GM13977 (cell line): Measurements from ENCODE around the gene SLC43A2.

Source experiments
- DNase-seq: peaks from one replicate; pipeline ENCODE4 v3.0.0; 2012; ENCODE audit warnings: low spot score
- CTCF ChIP-seq: IDR thresholded peaks from 2 replicates; pipeline ENCODE4 v1.5.1; 2012; ENCODE audit warnings: mild to moderate bottlenecking, control low read depth; ENCODE audit not compliant: insufficient read depth; ENCODE audit errors: extremely low read depth, missing control alignments
- in situ Hi-C: fragments of 300-500 bp; cut with MboI; formaldehyde crosslinking; loops from one replicate; pipeline ENCODE4 v1.12.0; 2022; ENCODE audit warnings: low sequenced_read_pairs, low pct_unique_long_range_greater_than_20kb, mixed read lengths, inconsistent platforms; ENCODE audit not compliant: unreplicated experiment

SLC43A2 gene

GRCh38 chr17:1590029-1590746 is 38.4 kb downstream of the SLC43A2 start:
- TF ChIP-seq CTCF = no peak
- peak; percentile 60 for DNase-seq
- in situ Hi-C loops = no loop called here

GRCh38 chr17:1588821-1589585 is 39.6 kb downstream of the SLC43A2 start:
- no peak for TF ChIP-seq CTCF
- in situ Hi-C loops = no loop called here
- no peak for DNase-seq

GRCh38 chr17:1584167-1584566 is 44.5 kb downstream of the SLC43A2 start:
- DNase-seq = no peak
- TF ChIP-seq CTCF = no peak
- in situ Hi-C loops = no loop called here

GRCh38 chr17:1583556-1583955 is 45.1 kb downstream of the SLC43A2 start:
- DNase-seq = no peak
- TF ChIP-seq CTCF = no peak
- in situ Hi-C loops = no loop called here

- in situ Hi-C loops = no loop called here
- no peak for TF ChIP-seq CTCF
- no peak for DNase-seq
Measured at GRCh38 chr17:1582374-1582773, 46.3 kb downstream of the SLC43A2 start.

GRCh38 chr17:1580979-1581676 is 47.5 kb downstream of the SLC43A2 start:
- in situ Hi-C loops = no loop called here
- no peak for DNase-seq
- TF ChIP-seq CTCF = no peak
